Measurements from ENCODE around the gene FGB.

Gene FGB

GRCh38 chr4:154604696-154605200 is 41.9 kb downstream of the FGB start:
- FAIRE-seq, result no peak
- no peak for TF ChIP-seq POLR2AphosphoS5 (IDR thresholded peaks at IDR 0.05; ENCODE audit: low read depth, low read length)
- TF ChIP-seq TAF1 (IDR thresholded peaks at IDR 0.05; ENCODE audit: low read depth, low read length), result no peak
- TF ChIP-seq SPI1 (IDR thresholded peaks at IDR 0.05; ENCODE audit: low read depth, low read length), result no peak
- TF ChIP-seq POLR2A (IDR thresholded peaks at IDR 0.05; ENCODE audit: low read depth, low read length), result no peak
- no peak for TF ChIP-seq PAX5 (IDR thresholded peaks at IDR 0.05; ENCODE audit: insufficient read depth, low read length, severe bottlenecking)
- no peak for TF ChIP-seq POU2F2 (IDR thresholded peaks at IDR 0.05; ENCODE audit: low read depth, low read length)
- no peak for DNase-seq (ENCODE audit: insufficient read length, low spot score)

DNA sequence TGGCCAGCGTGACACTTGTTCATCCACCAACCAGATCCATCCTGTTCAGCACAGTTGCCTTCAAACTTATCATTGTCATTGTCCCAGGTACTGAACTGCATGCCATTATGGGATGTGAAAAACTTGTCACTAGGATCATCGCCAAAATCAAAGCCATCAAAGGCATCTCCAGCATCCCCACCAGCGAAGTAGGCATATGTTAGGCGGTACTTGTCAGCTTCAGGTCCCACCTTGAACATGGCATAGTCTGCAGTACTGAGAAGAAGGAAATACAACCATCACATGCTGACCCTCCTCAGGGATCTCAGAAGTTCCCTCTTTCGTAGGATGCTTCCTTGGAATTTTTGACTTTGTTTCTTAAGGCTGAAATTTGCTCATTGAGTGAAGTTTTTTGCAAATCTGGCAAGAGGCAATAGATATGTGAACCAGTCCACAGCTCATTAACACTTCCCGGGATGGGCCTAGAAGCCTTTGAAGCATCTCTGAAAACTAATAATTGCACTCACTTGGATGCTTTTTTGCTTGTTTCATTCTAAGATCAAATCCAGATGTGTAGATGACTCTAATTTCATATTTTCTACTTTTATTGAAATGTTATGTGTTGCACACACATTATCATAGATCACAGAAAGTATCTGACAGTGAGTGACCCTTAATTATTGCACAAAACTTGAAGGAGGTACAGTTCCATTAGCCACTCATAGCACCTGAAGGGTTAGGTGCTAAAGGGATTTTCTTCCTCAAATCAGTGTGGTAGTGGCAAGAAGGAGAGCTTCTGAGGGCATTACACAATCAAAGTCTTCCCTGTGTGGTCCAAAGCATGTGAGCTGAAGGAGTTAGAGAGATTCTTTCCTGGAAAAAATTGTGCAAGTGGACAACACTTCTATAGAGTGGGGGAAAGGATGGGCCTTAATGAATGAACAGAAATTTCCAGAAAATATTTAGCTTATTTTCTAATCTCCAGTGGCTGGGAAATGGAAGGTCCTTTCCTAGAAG is 44.2 kb downstream of the FGB start:
- DNase-seq (ENCODE audit: insufficient read length, low spot score) (no peak), FAIRE-seq (no peak)
- no peak for TF ChIP-seq POLR2AphosphoS5 (IDR thresholded peaks at IDR 0.05; ENCODE audit: low read depth, low read length)
- no peak for TF ChIP-seq PAX5 (IDR thresholded peaks at IDR 0.05; ENCODE audit: insufficient read depth, low read length, severe bottlenecking)
- TF ChIP-seq TAF1 (IDR thresholded peaks at IDR 0.05; ENCODE audit: low read depth, low read length), result no peak
- TF ChIP-seq POU2F2 (IDR thresholded peaks at IDR 0.05; ENCODE audit: low read depth, low read length), result no peak
- no peak for TF ChIP-seq POLR2A (IDR thresholded peaks at IDR 0.05; ENCODE audit: low read depth, low read length)
- TF ChIP-seq SPI1 (IDR thresholded peaks at IDR 0.05; ENCODE audit: low read depth, low read length), result no peak

DNA sequence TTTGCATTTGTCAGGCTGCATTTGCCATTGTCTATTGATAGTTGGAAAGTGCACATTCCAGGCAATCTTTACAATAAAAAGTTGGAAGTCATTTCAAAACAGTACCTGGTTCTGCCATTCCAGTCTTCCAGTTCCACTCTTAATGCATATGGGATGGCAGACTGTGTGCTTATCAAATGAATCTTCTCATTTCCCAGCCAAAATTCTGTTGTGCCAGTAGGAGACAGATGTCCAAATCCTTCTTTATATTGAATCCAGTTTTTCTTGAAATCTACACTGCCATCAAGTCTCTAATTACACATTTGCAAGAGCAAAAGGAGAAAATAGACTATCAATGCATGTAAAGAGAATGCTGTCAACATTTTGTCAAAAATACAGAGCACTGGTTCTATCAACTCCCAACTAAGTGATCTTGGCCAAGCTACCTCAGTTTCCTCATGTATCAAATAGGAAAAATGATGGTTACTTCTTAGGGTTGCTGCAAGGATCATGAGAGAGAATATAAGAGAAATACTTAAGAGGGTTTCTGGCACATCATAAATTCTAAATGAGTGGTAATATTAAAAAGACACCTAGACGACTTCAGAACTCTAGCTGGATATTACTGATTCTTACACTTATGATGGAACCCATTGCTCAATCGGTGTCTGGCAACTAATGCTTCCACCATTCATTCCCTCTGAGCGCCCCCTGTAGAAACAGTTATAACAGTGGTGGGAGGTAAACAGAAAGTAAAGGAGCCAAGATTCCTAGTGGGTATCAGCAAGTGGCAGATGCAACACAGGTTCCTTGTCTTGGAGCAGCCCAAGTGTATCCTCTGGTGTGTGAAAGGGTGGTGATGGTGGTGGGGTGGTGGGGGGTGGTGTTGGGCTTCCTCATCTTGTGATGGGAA is 45.8 kb downstream of the FGB start:
- no peak for TF ChIP-seq POLR2AphosphoS5 (IDR thresholded peaks at IDR 0.05; ENCODE audit: low read depth, low read length)
- TF ChIP-seq POLR2A (IDR thresholded peaks at IDR 0.05; ENCODE audit: low read depth, low read length), result no peak
- no peak for TF ChIP-seq SPI1 (IDR thresholded peaks at IDR 0.05; ENCODE audit: low read depth, low read length)
- no peak for TF ChIP-seq TAF1 (IDR thresholded peaks at IDR 0.05; ENCODE audit: low read depth, low read length)
- no peak for TF ChIP-seq PAX5 (IDR thresholded peaks at IDR 0.05; ENCODE audit: insufficient read depth, low read length, severe bottlenecking)
- no peak for TF ChIP-seq POU2F2 (IDR thresholded peaks at IDR 0.05; ENCODE audit: low read depth, low read length)
- DNase-seq (ENCODE audit: insufficient read length, low spot score), result no peak
- FAIRE-seq, result no peak

DNA sequence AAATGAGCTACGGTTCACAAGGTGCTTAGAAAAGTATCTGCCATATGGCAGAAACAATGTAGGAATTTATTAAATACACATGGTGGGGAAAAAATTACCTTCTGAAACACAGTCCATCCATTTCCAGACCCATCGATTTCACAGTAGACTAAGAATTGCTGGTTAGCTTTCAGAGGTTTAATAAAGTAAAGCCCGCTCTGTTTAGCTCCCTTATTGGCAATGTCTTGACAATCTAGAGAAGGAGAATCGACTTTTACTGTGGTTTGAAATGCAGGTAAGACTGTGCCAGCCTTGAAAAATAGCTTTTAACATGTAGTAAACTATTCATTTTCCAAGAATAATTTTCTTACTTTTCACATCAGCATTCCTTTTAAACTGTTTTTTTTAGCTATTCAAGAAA is 46.7 kb downstream of the FGB start:
- TF ChIP-seq TAF1 (IDR thresholded peaks at IDR 0.05; ENCODE audit: low read depth, low read length) (no peak), PAX5 (IDR thresholded peaks at IDR 0.05; ENCODE audit: insufficient read depth, low read length, severe bottlenecking) (no peak), POU2F2 (IDR thresholded peaks at IDR 0.05; ENCODE audit: low read depth, low read length) (no peak), POLR2A (IDR thresholded peaks at IDR 0.05; ENCODE audit: low read depth, low read length) (no peak), POLR2AphosphoS5 (IDR thresholded peaks at IDR 0.05; ENCODE audit: low read depth, low read length) (no peak), SPI1 (IDR thresholded peaks at IDR 0.05; ENCODE audit: low read depth, low read length) (no peak)
- DNase-seq (ENCODE audit: insufficient read length, low spot score) (no peak), FAIRE-seq (no peak)

- TF ChIP-seq POLR2AphosphoS5 (IDR thresholded peaks at IDR 0.05; ENCODE audit: low read depth, low read length), result no peak
- FAIRE-seq, result no peak
- no peak for DNase-seq (ENCODE audit: insufficient read length, low spot score)
These were observed 47.8 kb downstream of the FGB start for GRCh38 chr4:154610582-154610981.

- no peak for FAIRE-seq
These were observed 49.0 kb downstream of the FGB start for GRCh38 chr4:154611833-154612232.

DNA sequence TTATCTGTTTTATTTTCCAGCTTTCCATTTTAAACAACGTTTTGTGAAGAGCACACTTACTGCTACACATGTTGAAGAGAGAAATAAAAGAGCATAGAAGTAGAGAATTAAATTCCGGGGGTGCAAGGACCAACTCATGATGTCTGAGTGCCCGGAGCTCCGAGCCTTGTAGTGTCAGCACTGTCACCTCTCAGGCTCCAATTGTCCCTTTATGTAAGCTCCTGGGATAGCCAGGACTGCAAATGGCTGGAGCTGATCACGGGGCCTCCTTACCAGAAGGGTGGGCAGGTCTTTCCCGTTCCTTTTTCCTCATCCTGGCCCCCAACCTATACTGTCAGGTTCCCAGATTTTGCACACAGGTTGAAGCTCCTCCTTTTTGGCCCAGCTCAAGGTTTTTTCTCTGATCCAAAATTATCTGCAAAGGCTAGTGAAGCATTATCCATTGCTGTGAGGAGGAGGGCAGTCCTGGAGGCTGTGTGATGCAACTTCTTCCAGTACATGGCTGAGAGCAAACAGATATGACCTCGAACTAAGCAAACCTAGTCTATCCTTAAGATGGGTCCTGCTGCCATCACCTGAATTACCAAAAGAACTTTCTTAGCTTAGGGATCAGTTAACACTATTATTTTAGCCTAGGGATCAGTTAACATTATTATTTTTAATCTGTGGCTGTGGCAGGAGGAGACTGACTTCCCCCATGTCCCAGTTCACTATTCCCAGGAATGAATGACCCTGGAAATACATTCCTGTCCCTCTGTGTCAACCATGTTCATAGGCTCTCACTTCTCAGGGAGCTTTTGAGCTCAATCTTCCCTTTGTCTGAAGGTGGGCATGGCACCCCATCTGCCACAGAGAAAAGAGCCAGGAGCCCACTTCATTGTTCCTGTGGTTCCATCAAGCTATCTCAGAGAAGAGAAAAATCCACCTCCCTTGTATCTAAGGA is 49.9 kb downstream of the FGB start, which contains the start of gene FGG:
FGG (minus strand) TSS at position 185 of the 943 bp plus-strand sequence; CDS start at position 138, 47 bp downstream.
- FAIRE-seq, result no peak
- no peak for DNase-seq (ENCODE audit: insufficient read length, low spot score)
- TF ChIP-seq TAF1 (IDR thresholded peaks at IDR 0.05; ENCODE audit: low read depth, low read length) (no peak), PAX5 (IDR thresholded peaks at IDR 0.05; ENCODE audit: insufficient read depth, low read length, severe bottlenecking) (no peak), POU2F2 (IDR thresholded peaks at IDR 0.05; ENCODE audit: low read depth, low read length) (no peak), POLR2AphosphoS5 (IDR thresholded peaks at IDR 0.05; ENCODE audit: low read depth, low read length) (no peak), POLR2A (IDR thresholded peaks at IDR 0.05; ENCODE audit: low read depth, low read length) (no peak), SPI1 (IDR thresholded peaks at IDR 0.05; ENCODE audit: low read depth, low read length) (no peak)

More at GRCh38 chr4:154611833-154612232, 49.0 kb downstream of the FGB start:
- DNase-seq (ENCODE audit: insufficient read length, low spot score), result no peak
- TF ChIP-seq POLR2AphosphoS5 (IDR thresholded peaks at IDR 0.05; ENCODE audit: low read depth, low read length) (no peak), SPI1 (IDR thresholded peaks at IDR 0.05; ENCODE audit: low read depth, low read length) (no peak), POU2F2 (IDR thresholded peaks at IDR 0.05; ENCODE audit: low read depth, low read length) (no peak), TAF1 (IDR thresholded peaks at IDR 0.05; ENCODE audit: low read depth, low read length) (no peak), POLR2A (IDR thresholded peaks at IDR 0.05; ENCODE audit: low read depth, low read length) (no peak), PAX5 (IDR thresholded peaks at IDR 0.05; ENCODE audit: insufficient read depth, low read length, severe bottlenecking) (no peak)

GRCh38 chr4:154614306-154614705 is 51.5 kb downstream of the FGB start:
- no peak for FAIRE-seq
- TF ChIP-seq TAF1 (IDR thresholded peaks at IDR 0.05; ENCODE audit: low read depth, low read length), result no peak
- TF ChIP-seq POLR2A (IDR thresholded peaks at IDR 0.05; ENCODE audit: low read depth, low read length), result no peak
- no peak for TF ChIP-seq PAX5 (IDR thresholded peaks at IDR 0.05; ENCODE audit: insufficient read depth, low read length, severe bottlenecking)
- no peak for TF ChIP-seq SPI1 (IDR thresholded peaks at IDR 0.05; ENCODE audit: low read depth, low read length)
- no peak for TF ChIP-seq POU2F2 (IDR thresholded peaks at IDR 0.05; ENCODE audit: low read depth, low read length)
- TF ChIP-seq POLR2AphosphoS5 (IDR thresholded peaks at IDR 0.05; ENCODE audit: low read depth, low read length), result no peak

More at GRCh38 chr4:154614306-154614705, 51.5 kb downstream of the FGB start:
- DNase-seq (ENCODE audit: insufficient read length, low spot score), result no peak
